Measurements from ENCODE around the gene TBC1D1.

TBC1D1 gene

DNA sequence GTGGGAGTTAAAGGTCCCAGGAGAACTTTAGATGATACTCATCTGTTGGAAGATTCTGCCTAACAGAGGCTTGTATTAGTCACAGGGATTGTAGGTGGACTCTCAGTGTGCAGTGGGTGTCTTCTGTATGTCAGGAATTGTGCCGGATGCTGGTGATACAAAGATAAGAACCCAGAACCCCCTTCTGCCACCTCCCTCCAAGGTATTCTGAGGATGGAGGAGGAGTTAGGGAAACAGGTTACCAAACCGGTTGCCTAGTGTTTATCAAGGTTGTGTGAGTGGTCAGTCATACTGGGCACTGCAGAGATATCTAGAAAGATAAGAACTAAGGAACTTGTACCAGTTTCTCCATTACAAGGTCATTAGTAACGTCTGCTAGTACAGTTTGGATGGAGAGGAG lies 130.9 kb downstream of the TBC1D1 start:
- no peak for TF ChIP-seq POU6F1 (CRISPR knock-in tag; IDR thresholded peaks at IDR 0.05; ENCODE audit: borderline replicate concordance, low read depth)
- TF ChIP-seq, protein P1, sequence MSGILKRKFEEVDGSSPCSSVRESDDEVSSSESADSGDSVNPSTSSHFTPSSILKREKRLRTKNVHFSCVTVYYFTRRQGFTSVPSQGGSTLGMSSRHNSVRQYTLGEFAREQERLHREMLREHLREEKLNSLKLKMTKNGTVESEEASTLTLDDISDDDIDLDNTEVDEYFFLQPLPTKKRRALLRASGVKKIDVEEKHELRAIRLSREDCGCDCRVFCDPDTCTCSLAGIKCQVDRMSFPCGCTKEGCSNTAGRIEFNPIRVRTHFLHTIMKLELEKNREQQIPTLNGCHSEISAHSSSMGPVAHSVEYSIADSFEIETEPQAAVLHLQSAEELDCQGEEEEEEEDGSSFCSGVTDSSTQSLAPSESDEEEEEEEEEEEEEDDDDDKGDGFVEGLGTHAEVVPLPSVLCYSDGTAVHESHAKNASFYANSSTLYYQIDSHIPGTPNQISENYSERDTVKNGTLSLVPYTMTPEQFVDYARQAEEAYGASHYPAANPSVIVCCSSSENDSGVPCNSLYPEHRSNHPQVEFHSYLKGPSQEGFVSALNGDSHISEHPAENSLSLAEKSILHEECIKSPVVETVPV (CRISPR knock-in tag; IDR thresholded peaks at IDR 0.05): no peak
- no peak for TF ChIP-seq ZC3H10 (CRISPR knock-in tag; IDR thresholded peaks at IDR 0.05)
- no peak for TF ChIP-seq TCF4 (CRISPR knock-in tag; IDR thresholded peaks at IDR 0.05; ENCODE audit: borderline replicate concordance)
- TF ChIP-seq ZNF8 (CRISPR knock-in tag; IDR thresholded peaks at IDR 0.05): no peak
- no peak for TF ChIP-seq ISL1 (CRISPR knock-in tag; IDR thresholded peaks at IDR 0.05)
- no peak for TF ChIP-seq ZFP30 (CRISPR knock-in tag; IDR thresholded peaks at IDR 0.05)
- no peak for TF ChIP-seq ESRRG (CRISPR knock-in tag; IDR thresholded peaks at IDR 0.05)
- no peak for TF ChIP-seq ZNF70 (CRISPR knock-in tag; IDR thresholded peaks at IDR 0.05)
- no peak for TF ChIP-seq ZNF565 (CRISPR knock-in tag; conservative IDR thresholded peaks at IDR 0.05; ENCODE audit: low read depth)
- TF ChIP-seq ARNTL (CRISPR knock-in tag; IDR thresholded peaks at IDR 0.05; ENCODE audit: borderline replicate concordance, low read depth): no peak
- no peak for TF ChIP-seq TSHZ2 (CRISPR knock-in tag; IDR thresholded peaks at IDR 0.05)
- no peak for TF ChIP-seq BACH2 (CRISPR knock-in tag; IDR thresholded peaks at IDR 0.05; ENCODE audit: borderline replicate concordance)
- TF ChIP-seq SNAI2 (CRISPR knock-in tag; IDR thresholded peaks at IDR 0.05): no peak
- TF ChIP-seq TOX (CRISPR knock-in tag; IDR thresholded peaks at IDR 0.05; ENCODE audit: borderline replicate concordance): no peak
- no peak for TF ChIP-seq CSDC2 (CRISPR knock-in tag; IDR thresholded peaks at IDR 0.05)
- TF ChIP-seq, protein P2, sequence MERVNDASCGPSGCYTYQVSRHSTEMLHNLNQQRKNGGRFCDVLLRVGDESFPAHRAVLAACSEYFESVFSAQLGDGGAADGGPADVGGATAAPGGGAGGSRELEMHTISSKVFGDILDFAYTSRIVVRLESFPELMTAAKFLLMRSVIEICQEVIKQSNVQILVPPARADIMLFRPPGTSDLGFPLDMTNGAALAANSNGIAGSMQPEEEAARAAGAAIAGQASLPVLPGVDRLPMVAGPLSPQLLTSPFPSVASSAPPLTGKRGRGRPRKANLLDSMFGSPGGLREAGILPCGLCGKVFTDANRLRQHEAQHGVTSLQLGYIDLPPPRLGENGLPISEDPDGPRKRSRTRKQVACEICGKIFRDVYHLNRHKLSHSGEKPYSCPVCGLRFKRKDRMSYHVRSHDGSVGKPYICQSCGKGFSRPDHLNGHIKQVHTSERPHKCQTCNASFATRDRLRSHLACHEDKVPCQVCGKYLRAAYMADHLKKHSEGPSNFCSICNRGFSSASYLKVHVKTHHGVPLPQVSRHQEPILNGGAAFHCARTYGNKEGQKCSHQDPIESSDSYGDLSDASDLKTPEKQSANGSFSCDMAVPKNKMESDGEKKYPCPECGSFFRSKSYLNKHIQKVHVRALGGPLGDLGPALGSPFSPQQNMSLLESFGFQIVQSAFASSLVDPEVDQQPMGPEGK (CRISPR knock-in tag; IDR thresholded peaks at IDR 0.05; ENCODE audit: borderline replicate concordance): no peak
- TF ChIP-seq CREB5 (CRISPR knock-in tag; IDR thresholded peaks at IDR 0.05; ENCODE audit: low read depth): no peak
- no peak for TF ChIP-seq OSR1 (CRISPR knock-in tag; IDR thresholded peaks at IDR 0.05)
- TF ChIP-seq PPARA (CRISPR knock-in tag; IDR thresholded peaks at IDR 0.05; ENCODE audit: borderline replicate concordance): no peak
- no peak for ATAC-seq

DNA sequence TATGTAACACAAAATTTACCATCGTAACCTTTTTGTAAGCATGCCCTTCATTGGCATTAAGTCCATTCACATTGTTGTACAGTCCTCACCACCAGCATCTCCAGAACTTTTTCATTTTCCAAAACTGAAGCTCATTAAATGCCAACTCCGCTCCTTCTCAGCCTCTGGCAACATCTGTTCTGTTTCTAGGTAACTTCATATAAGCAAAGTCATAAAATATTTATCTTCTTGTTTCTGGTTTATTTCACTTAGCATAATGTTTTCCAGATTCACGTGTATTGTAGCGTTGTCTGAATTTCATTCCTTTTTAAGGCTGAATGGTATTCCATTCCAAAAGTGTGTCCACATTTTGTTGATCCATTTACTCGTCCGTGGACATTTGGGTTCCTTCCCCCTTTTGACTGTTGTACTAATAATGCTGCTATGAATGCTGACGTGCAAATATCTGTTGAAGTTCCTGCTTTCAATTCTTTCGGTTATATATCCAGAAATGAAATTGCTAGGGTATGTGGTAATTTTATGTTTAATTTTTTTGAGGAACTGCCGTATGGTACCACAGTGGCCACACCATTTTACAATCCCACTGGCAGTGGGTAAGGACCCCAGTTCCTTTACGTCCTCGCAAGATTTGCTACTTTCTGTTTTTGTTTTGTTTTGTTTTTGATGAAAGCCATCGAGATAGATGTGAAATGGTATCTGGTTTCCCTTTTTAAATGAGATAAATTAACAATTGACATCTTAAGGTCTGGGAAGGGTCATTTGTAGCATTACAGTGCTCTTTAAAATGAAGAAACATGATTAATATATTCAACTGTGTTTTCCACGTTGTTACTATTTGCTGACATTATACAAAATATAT lies 132.7 kb downstream of the TBC1D1 start:
- TF ChIP-seq CREB5 (CRISPR knock-in tag; IDR thresholded peaks at IDR 0.05; ENCODE audit: low read depth): no peak
- no peak for TF ChIP-seq PPARA (CRISPR knock-in tag; IDR thresholded peaks at IDR 0.05; ENCODE audit: borderline replicate concordance)
- TF ChIP-seq ZNF70 (CRISPR knock-in tag; IDR thresholded peaks at IDR 0.05): no peak
- peak; percentile 59; the same call in 1 of the 2 replicates for TF ChIP-seq TCF4 (CRISPR knock-in tag; IDR thresholded peaks at IDR 0.05; ENCODE audit: borderline replicate concordance)
- no peak for ATAC-seq
